IMR-90 (cell line): ENCODE measurements around the gene RAB8B.

Source experiments
- CTCF ChIP-seq: conservative IDR thresholded peaks from 2 replicates; pipeline ENCODE4 v1.5.1; 2012; ENCODE audit warnings: mild to moderate bottlenecking, low read depth, low read length, improper control_type of control experiment
- POLR2A ChIP-seq: IDR thresholded peaks from 2 replicates; pipeline ENCODE4 v1.6.1; 2012; ENCODE audit warnings: mild to moderate bottlenecking, low read depth, low read length

- TF ChIP-seq CTCF (no peak), POLR2A (no peak)
These were observed 13.1 kb upstream of the RAB8B start for GRCh38 chr15:63176302-63176701.
